ENCODE data around the gene AQP11.

Gene AQP11

GRCh38 chr11:77568306-77568705 is 21.4 kb upstream of the AQP11 start:
- TF ChIP-seq OSR1 (CRISPR knock-in tag; IDR thresholded peaks at IDR 0.05) (no peak), ZNF8 (CRISPR knock-in tag; IDR thresholded peaks at IDR 0.05) (no peak), TCF4 (CRISPR knock-in tag; IDR thresholded peaks at IDR 0.05; ENCODE audit: borderline replicate concordance) (no peak), SNAI2 (CRISPR knock-in tag; IDR thresholded peaks at IDR 0.05) (no peak), ZFP3 (CRISPR knock-in tag; IDR thresholded peaks at IDR 0.05) (no peak), CREB5 (CRISPR knock-in tag; IDR thresholded peaks at IDR 0.05; ENCODE audit: low read depth) (no peak), POU6F1 (CRISPR knock-in tag; IDR thresholded peaks at IDR 0.05; ENCODE audit: borderline replicate concordance, low read depth) (no peak), CSRNP3 (CRISPR knock-in tag; IDR thresholded peaks at IDR 0.05) (no peak), GLIS3 (CRISPR knock-in tag; IDR thresholded peaks at IDR 0.05) (no peak), ESRRG (CRISPR knock-in tag; IDR thresholded peaks at IDR 0.05) (no peak), ZC3H10 (CRISPR knock-in tag; IDR thresholded peaks at IDR 0.05) (no peak), ZFP30 (CRISPR knock-in tag; IDR thresholded peaks at IDR 0.05) (no peak), ZNF70 (CRISPR knock-in tag; IDR thresholded peaks at IDR 0.05) (no peak), ISL1 (CRISPR knock-in tag; IDR thresholded peaks at IDR 0.05) (no peak), PATZ1 (CRISPR knock-in tag; IDR thresholded peaks at IDR 0.05; ENCODE audit: borderline replicate concordance) (no peak), ZNF565 (CRISPR knock-in tag; conservative IDR thresholded peaks at IDR 0.05; ENCODE audit: low read depth) (no peak), ARNTL (CRISPR knock-in tag; IDR thresholded peaks at IDR 0.05; ENCODE audit: borderline replicate concordance, low read depth) (no peak), TOX (CRISPR knock-in tag; IDR thresholded peaks at IDR 0.05; ENCODE audit: borderline replicate concordance) (no peak), RARB (CRISPR knock-in tag; IDR thresholded peaks at IDR 0.05) (no peak), BACH2 (CRISPR knock-in tag; IDR thresholded peaks at IDR 0.05; ENCODE audit: borderline replicate concordance) (no peak)
- no peak for ATAC-seq

GRCh38 chr11:77568916-77569675 is 20.7 kb upstream of the AQP11 start:
- ATAC-seq, result no peak
- TF ChIP-seq ZFP30 (CRISPR knock-in tag; IDR thresholded peaks at IDR 0.05) (no peak), POU6F1 (CRISPR knock-in tag; IDR thresholded peaks at IDR 0.05; ENCODE audit: borderline replicate concordance, low read depth) (no peak), ZNF70 (CRISPR knock-in tag; IDR thresholded peaks at IDR 0.05) (no peak), ISL1 (CRISPR knock-in tag; IDR thresholded peaks at IDR 0.05) (no peak), TSHZ2 (CRISPR knock-in tag; IDR thresholded peaks at IDR 0.05) (no peak), GLIS3 (CRISPR knock-in tag; IDR thresholded peaks at IDR 0.05) (no peak), CREB5 (CRISPR knock-in tag; IDR thresholded peaks at IDR 0.05; ENCODE audit: low read depth) (no peak), ESRRG (CRISPR knock-in tag; IDR thresholded peaks at IDR 0.05) (no peak), ZFP3 (CRISPR knock-in tag; IDR thresholded peaks at IDR 0.05) (no peak), RARB (CRISPR knock-in tag; IDR thresholded peaks at IDR 0.05) (no peak), ZNF8 (CRISPR knock-in tag; IDR thresholded peaks at IDR 0.05) (no peak), TOX (CRISPR knock-in tag; IDR thresholded peaks at IDR 0.05; ENCODE audit: borderline replicate concordance) (no peak), ZC3H10 (CRISPR knock-in tag; IDR thresholded peaks at IDR 0.05) (no peak), ZNF565 (CRISPR knock-in tag; conservative IDR thresholded peaks at IDR 0.05; ENCODE audit: low read depth) (no peak), ARNTL (CRISPR knock-in tag; IDR thresholded peaks at IDR 0.05; ENCODE audit: borderline replicate concordance, low read depth) (no peak), CSDC2 (CRISPR knock-in tag; IDR thresholded peaks at IDR 0.05) (no peak), TCF4 (CRISPR knock-in tag; IDR thresholded peaks at IDR 0.05; ENCODE audit: borderline replicate concordance) (no peak), PATZ1 (CRISPR knock-in tag; IDR thresholded peaks at IDR 0.05; ENCODE audit: borderline replicate concordance) (no peak), SNAI2 (CRISPR knock-in tag; IDR thresholded peaks at IDR 0.05) (no peak)
